Right atrium auricular region (tissue), 2 donors: Measurements from ENCODE around the gene CLDN25. TPM values are rescaled to one million over a fixed set of nuclear protein-coding genes. Genes with fewer than 3 reads are reported as not detected.
"Not testable (repeated sequence)": the region's sequence is repeated elsewhere in the genome, so short reads cannot be mapped to it uniquely, and the experiment has no call there.

Experiments
- DNase-seq: peaks from one replicate; pipeline ENCODE4 v3.0.0-alpha.2; 2019; ENCODE audit warnings: low spot score
- H3K27ac ChIP-seq, 2 donors: fragments of 200-600 bp; sonication (generic); 1 replicate in 1 of 2; 2 replicates in 1 of 2; pipeline ENCODE4 v1.5.1; 2016 to 2019
- H3K27me3 ChIP-seq, 2 donors: fragments of 200-600 bp; sonication (generic); one replicate each; pipeline versions ENCODE4 v1.5.1 to v1.6.0; 2017 to 2019
- H3K36me3 ChIP-seq: fragments of 200-600 bp; sonication (generic); one replicate; pipeline ENCODE4 v1.5.1; 2016
- H3K4me1 ChIP-seq, 2 donors: fragments of 200-600 bp; sonication (generic); one replicate each; pipeline versions ENCODE4 v1.5.1 to v1.6.0; 2017 to 2019
- H3K4me3 ChIP-seq, 2 donors: fragments of 200-600 bp; sonication (generic); 1 replicate in 1 of 2; 2 replicates in 1 of 2; pipeline ENCODE4 v1.5.1; 2017 to 2019; ENCODE audit warnings: mild to moderate bottlenecking in 1 of 2, moderate library complexity in 1 of 2
- H3K9me3 ChIP-seq, 2 donors: fragments of 200-600 bp; sonication (generic); one replicate each; pipeline ENCODE4 v1.5.1; 2019
- total RNA-seq, 2 donors: library from RNA; depleted of rRNA; stranded (reverse); fragments of >200 nt; gene quantifications; one replicate each; pipeline ENCODE4 v1.1.0, GENCODE V29; 2016
- TF ChIP-seq, protein P1 (sequence below), 2 donors: fragments of 200-600 bp; sonication (generic); IDR thresholded peaks; one replicate each; pipeline ENCODE4 v1.5.1; 2019; ENCODE audit warnings: antibody characterized with exemption in 2 of 2

CLDN25 gene
- total RNA-seq, 2 donors from 2014 or later, result not detected

DNA sequence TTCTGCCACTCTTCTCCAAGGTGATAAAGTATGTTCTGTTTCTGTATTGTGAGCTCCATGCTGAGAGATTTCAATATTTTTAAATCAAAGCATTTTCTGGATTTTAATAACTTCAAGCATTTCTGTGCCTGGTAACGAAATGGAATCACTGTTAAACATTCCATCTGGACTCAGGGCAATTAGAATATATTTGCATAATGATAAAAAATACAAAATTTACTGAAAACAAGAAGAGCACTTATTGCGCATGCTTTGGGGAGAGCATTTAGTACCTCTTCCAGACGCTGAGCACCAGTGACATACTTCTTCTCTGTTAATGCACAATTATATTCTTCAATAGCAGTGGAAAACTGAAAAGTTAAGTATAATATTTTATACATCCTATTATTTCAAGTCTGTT is 19.4 kb upstream of the CLDN25 start:
- TF ChIP-seq, protein P1, sequence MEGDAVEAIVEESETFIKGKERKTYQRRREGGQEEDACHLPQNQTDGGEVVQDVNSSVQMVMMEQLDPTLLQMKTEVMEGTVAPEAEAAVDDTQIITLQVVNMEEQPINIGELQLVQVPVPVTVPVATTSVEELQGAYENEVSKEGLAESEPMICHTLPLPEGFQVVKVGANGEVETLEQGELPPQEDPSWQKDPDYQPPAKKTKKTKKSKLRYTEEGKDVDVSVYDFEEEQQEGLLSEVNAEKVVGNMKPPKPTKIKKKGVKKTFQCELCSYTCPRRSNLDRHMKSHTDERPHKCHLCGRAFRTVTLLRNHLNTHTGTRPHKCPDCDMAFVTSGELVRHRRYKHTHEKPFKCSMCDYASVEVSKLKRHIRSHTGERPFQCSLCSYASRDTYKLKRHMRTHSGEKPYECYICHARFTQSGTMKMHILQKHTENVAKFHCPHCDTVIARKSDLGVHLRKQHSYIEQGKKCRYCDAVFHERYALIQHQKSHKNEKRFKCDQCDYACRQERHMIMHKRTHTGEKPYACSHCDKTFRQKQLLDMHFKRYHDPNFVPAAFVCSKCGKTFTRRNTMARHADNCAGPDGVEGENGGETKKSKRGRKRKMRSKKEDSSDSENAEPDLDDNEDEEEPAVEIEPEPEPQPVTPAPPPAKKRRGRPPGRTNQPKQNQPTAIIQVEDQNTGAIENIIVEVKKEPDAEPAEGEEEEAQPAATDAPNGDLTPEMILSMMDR (IDR thresholded peaks at IDR 0.05), result no peak
- Histone ChIP-seq H3K27me3 (no peaks in the 10 kb centered on the region), H3K36me3 (peaks cover 47% of the 10 kb centered on the region), H3K4me3 (no peak overlapping the region), H3K27ac (no peak overlapping the region), H3K9me3 (no peaks in the 10 kb centered on the region), H3K4me1 (no peaks in the 10 kb centered on the region)
- no peak for DNase-seq

DNA sequence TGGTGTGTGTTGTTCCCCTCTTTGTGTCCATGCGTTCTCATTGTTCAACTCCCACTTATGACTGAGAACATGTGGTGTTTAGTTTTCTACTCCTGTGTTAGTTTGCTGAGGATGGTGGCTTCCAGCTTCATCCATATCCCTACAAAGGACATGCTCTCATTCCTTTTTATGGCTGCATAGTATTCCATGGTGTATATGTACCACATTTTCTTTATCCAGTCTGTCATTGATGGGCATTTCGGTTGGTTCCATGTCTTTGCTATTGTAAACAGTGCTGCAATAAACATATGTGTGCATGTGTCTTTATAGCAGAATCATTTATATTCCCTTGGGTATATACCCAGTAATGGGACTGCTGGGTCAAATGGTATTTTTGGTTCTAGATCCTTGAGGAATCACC is 16.6 kb upstream of the CLDN25 start:
- not testable (repeated sequence) for DNase-seq, H3K4me3 ChIP-seq, H3K9me3 ChIP-seq, H3K27me3 ChIP-seq, H3K27ac ChIP-seq, H3K4me1 ChIP-seq
- peaks cover 33% of the 10 kb centered on the region for H3K36me3 ChIP-seq

DNA sequence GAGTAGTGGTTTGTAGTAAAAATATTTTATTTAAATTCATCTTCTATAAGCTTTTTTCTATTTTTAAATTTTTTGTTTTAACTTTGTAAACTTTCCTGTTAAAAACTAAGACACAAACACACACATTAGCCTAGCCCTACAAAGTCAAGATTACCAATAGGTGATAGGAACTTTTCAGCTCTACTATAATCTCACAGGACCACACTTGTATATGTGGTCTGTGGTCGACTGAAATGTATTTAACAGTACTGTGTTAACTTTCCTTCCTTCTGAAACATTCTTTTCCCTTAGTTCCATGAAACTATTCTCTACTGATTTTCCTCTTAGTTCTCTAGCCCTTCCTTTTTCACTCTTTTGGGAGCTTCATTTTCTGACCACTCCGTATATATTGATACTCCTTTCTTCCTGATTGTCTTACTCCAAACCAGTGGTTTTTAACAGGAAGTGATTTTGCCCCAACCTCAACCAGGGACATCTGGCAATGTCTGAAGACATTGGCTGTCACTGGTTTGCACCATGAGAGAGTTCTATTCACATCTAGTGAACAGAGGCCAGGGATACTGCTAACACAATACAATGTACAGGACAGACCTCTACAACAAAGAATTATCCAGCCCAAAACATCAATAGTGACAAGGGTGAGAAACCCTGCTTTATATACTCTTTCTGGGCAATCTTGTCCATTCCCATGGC is 14.9 kb upstream of the CLDN25 start:
- H3K9me3 ChIP-seq, result no peaks in the 10 kb centered on the region
- TF ChIP-seq, protein P1 (IDR thresholded peaks at IDR 0.05), result no peak
- H3K36me3 ChIP-seq, result peaks cover 20% of the 10 kb centered on the region
- no peaks in the 10 kb centered on the region for H3K27me3 ChIP-seq
- H3K27ac ChIP-seq, result no peak overlapping the region
- no peak for DNase-seq
- no peaks in the 10 kb centered on the region for H3K4me1 ChIP-seq
- H3K4me3 ChIP-seq, result no peak overlapping the region

GRCh38 chr11:113771964-113772363 is 7.6 kb upstream of the CLDN25 start:
- no peak overlapping the region for H3K27ac ChIP-seq
- TF ChIP-seq, protein P1 (IDR thresholded peaks at IDR 0.05), result no peak
- peaks cover 8% of the 10 kb centered on the region for H3K36me3 ChIP-seq
- H3K27me3 ChIP-seq, result no peaks in the 10 kb centered on the region
- no peak for DNase-seq
- H3K4me1 ChIP-seq, result peaks cover 0 to 14% of the 10 kb centered on the region in 2 donors
- H3K9me3 ChIP-seq, result no peaks in the 10 kb centered on the region
- H3K4me3 ChIP-seq, result no peak overlapping the region

DNA sequence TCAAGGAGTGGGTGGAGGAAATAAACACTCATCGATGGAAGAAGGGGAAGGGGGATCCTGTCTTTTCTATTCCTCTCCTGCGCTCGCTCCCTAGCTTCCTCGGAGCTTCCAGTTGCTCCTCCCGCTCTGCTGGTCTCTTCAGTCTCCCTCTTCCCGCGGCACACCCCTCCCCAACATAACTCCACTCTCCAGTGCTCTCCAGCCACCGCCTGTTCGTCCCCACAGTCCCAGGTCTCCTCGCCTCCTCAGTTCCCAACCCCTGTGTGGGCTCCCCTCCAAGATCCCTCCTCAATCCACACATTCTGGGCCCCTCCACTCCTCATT is 6.5 kb upstream of the CLDN25 start:
- DNase-seq, result no peak
- Histone ChIP-seq H3K9me3 (no peaks in the 10 kb centered on the region), H3K4me1 (peaks cover 0 to 18% of the 10 kb centered on the region in 2 donors), H3K36me3 (peaks cover 4% of the 10 kb centered on the region), H3K4me3 (peak overlapping the region; percentile 73 to 84), H3K27ac (peak overlapping the region; percentile 80 to 89), H3K27me3 (no peaks in the 10 kb centered on the region)
- TF ChIP-seq, protein P1 (IDR thresholded peaks at IDR 0.05), result no peak

DNA sequence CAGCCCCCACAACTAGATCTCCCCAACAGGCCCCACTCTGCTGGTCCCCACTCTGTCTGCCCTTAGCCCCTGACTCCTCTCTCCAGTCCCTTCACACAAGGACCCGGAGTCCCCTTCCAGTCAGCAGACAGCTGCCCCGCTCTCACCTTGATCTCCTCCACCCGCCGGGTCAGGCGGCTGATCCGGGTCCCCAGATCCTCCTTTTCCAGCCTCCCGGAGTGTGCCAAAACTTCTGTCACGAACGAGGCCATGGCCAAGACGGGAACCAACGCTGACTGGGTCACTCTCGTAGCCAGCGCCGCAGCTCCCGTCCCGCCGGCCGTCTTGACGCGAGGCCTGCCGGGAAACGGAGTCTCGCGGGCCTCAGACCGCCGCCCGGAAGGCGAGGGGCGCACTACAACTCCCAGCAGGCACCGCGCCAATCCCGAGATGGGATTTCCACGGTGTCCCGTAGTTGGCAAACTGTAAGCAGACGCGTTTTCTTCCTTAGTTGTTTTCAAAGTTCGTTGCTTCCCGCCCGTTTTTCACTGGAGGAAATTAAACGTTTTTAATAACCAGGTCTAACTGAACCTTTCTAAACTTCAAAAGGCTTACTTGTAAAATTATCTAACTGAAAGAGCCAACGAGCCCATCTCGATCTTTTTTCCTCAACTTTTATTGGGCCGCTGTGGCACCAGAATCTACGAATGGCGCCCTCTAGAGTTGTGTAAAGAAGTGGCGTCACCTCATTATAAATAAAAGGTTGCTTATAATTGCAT is 6.0 kb upstream of the CLDN25 start, which contains the start of gene ZW10:
Gene ZW10, minus strand, starts transcription at position 277 of the 758 bp plus-strand sequence. Its CDS starts 26 bp downstream, at position 251.
- TF ChIP-seq, protein P1 (IDR thresholded peaks at IDR 0.05), result peak; percentile 85
- H3K9me3 ChIP-seq, result no peaks in the 10 kb centered on the region
- peak; percentile 96 for DNase-seq
- H3K27me3 ChIP-seq, result no peaks in the 10 kb centered on the region
- H3K4me1 ChIP-seq, result peaks cover 0 to 24% of the 10 kb centered on the region in 2 donors
- H3K36me3 ChIP-seq, result no peaks in the 10 kb centered on the region
- H3K27ac ChIP-seq, result peak within 1 kb of the TSS; percentile 80 to 89
- peak within 1 kb of the TSS; percentile 73 to 84 for H3K4me3 ChIP-seq
